Head of caudate nucleus (tissue), 42 donors: Measurements from ENCODE around the gene EDEM2.
"Not testable (repeated sequence)": the region's sequence is repeated elsewhere in the genome, so short reads cannot be mapped to it uniquely, and the experiment has no call there.

Source experiments
- DNase-seq, 42 donors: peaks; one replicate each; pipeline versions ENCODE4 v3.0.0 to v3.0.0-alpha.2; 2020 to 2021; ENCODE audit warnings: mixed read lengths in 7 of 42
- intact Hi-C: fragments of 100-400 bp; cut with DNase I; formaldehyde crosslinking; loops from one replicate; pipeline ENCODE4 v1.15.0; 2022

Gene EDEM2, protein sequence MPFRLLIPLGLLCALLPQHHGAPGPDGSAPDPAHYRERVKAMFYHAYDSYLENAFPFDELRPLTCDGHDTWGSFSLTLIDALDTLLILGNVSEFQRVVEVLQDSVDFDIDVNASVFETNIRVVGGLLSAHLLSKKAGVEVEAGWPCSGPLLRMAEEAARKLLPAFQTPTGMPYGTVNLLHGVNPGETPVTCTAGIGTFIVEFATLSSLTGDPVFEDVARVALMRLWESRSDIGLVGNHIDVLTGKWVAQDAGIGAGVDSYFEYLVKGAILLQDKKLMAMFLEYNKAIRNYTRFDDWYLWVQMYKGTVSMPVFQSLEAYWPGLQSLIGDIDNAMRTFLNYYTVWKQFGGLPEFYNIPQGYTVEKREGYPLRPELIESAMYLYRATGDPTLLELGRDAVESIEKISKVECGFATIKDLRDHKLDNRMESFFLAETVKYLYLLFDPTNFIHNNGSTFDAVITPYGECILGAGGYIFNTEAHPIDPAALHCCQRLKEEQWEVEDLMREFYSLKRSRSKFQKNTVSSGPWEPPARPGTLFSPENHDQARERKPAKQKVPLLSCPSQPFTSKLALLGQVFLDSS

GRCh38 chr20:35146920-35147574 is at the start of gene EDEM2:
Gene EDEM2, minus strand, starts transcription at chr20:35147336. Its CDS starts 78 bp downstream, at chr20:35147258.
- peak; percentile 89 to 98 (median 95) for DNase-seq
- intact Hi-C loops, result loop anchor here (10.0 kb wide), 2 partner anchors 52 to 58 kb away; partner anchors contain the start of gene TRPC4AP

GRCh38 chr20:35196313-35196712 is 49.2 kb upstream of the EDEM2 start:
- no peak for DNase-seq
- intact Hi-C loops, result no loop called here

GRCh38 chr20:35193031-35193791 is 46.1 kb upstream of the EDEM2 start:
- DNase-seq, result not testable (repeated sequence)

DNA sequence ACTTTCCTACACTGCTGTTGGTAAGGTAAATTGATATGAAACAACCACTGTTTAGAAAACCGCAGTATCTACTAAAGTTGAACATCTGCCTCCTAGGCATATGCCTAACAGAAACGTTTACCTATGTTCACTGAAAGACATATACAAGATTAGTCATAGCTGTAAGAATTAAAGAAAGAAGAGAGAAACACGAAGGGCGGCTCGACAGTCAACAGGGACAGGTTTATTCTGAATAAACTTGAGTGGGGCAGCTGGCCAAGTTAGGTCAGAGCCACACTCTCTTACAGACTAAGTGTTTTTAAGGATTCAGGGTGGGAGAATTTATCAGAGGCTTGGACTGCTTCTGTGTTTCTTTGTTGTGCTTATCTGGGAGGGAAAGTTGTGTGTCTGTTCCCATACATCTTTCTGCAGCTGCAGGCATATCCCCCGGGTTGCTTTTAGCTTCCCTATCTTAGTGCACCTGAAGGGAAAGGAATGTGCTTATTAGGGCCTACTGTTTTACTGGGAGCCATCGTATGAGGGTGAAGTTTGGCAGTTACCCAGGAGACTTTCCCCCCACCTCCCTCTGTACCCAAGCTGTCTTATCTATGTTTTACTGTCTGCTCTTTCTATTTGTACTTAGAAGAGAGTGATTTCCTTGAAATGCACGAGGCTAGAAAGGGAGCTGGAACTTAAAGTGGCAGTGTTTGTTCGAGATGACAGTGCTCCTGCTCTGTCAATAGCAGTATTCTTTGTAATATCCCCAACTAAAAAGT is 45.2 kb upstream of the EDEM2 start:
- intact Hi-C loops, result no loop called here
- DNase-seq, result no peak

More at GRCh38 chr20:35193031-35193791, 46.1 kb upstream of the EDEM2 start:
- intact Hi-C loops, result not testable (repeated sequence)

- DNase-seq, result no peak
- intact Hi-C loops, result no loop called here
Measured at GRCh38 chr20:35191419-35192117, 44.4 kb upstream of the EDEM2 start.

DNA sequence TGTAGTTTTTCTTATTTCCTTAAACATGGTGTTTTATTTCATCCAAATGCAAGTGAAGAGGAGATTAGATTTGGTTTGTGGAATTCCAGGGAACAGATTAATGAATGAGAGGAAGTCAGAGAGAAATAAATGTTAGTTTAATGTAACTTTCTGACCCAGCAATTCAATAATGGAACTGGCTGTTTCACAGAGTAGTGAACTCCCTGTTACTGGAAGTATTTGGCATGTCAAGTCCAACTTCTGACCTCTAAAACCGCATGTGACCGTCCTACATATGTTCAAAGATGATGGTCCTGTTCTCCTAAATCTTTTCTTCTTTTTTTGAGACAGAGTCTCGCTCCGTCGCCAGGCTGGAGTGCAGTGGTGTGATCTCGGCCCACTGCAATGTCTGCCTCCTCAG is 43.4 kb upstream of the EDEM2 start:
- intact Hi-C loops, result no loop called here
- DNase-seq, result no peak

- DNase-seq, intact Hi-C loops: not testable (repeated sequence)
Measured at GRCh38 chr20:35189223-35189622, 42.1 kb upstream of the EDEM2 start.

DNA sequence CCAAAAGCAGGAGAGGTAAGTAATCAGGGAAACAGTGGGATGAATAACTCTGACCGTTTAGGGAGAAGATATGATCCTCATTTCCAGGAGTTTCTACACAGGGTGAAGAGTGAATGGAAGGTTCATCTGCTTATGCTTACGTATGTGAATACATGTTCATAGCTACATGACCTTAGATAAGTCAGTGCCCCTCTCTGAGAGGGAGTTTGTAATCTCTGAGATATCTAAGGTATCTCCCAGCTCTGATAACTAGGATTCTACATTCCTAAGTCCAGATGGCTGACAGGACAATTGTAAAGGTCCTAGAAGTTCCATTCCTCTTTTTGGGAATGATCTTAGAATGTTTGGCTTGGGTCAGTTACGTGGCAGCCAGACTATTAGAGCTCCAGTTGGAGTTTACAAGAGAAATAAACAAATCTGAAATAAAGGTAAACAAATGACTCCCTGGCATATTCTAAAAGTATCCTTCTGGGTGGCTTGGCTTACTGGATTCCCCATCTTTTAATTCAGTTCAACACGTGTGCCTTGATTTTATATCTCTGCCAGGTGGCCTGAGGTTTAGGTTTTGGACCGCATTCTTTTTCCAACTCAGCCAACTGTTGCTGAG is 40.6 kb upstream of the EDEM2 start:
- intact Hi-C loops, result no loop called here
- no peak for DNase-seq

DNA sequence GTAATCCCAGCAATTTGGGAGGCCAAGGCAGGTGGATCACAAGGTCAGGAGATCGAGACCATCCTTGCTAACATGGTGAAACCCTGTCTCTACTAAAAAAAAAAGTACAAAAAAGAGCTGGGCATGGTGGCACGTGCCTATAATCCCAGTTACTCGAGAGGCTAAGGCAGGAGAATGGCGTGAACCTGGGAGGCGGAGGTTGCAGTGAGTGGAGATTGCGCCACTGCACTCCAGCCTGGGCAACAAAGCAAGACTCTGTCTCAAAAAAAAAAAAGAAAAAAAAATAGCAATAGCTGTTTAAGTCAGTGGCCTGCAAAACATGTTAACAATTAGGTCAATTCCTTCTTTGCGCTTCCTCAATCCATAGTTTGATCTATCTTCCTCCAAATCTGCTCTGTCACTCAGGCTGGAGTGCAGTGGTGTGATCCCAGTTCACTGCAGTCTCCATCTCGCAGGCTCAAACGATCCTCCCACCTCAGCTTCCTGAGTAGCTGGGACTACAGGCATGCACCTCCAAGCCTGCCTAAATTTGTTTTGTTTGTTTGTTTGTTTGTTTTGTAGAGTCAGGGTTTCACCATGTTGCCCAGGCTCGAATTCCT is 39.7 kb upstream of the EDEM2 start:
- intact Hi-C loops, DNase-seq: not testable (repeated sequence)

- no peak for DNase-seq
- intact Hi-C loops, result no loop called here
Measured at GRCh38 chr20:35181731-35182130, 34.6 kb upstream of the EDEM2 start.

- no peak for DNase-seq
- intact Hi-C loops, result no loop called here
Measured at GRCh38 chr20:35180266-35180665, 33.1 kb upstream of the EDEM2 start.

GRCh38 chr20:35179292-35180212 is 32.4 kb upstream of the EDEM2 start:
- intact Hi-C loops, result no loop called here
- DNase-seq, result no peak

DNA sequence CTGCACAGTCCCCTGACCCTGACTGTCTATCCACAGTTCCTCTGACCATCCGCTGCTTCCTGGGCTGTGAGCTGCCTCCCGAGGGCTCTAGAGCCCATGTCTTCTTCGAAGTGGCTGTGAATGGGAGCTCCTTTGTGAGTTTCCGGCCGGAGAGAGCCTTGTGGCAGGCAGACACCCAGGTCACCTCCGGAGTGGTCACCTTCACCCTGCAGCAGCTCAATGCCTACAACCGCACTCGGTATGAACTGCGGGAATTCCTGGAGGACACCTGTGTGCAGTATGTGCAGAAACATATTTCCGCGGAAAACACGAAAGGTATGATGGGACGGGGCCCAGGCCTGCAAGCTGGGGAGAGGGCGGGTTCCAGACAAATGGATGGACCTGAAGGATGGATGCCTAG is 29.0 kb upstream of the EDEM2 start:
- intact Hi-C loops, result no loop called here

DNA sequence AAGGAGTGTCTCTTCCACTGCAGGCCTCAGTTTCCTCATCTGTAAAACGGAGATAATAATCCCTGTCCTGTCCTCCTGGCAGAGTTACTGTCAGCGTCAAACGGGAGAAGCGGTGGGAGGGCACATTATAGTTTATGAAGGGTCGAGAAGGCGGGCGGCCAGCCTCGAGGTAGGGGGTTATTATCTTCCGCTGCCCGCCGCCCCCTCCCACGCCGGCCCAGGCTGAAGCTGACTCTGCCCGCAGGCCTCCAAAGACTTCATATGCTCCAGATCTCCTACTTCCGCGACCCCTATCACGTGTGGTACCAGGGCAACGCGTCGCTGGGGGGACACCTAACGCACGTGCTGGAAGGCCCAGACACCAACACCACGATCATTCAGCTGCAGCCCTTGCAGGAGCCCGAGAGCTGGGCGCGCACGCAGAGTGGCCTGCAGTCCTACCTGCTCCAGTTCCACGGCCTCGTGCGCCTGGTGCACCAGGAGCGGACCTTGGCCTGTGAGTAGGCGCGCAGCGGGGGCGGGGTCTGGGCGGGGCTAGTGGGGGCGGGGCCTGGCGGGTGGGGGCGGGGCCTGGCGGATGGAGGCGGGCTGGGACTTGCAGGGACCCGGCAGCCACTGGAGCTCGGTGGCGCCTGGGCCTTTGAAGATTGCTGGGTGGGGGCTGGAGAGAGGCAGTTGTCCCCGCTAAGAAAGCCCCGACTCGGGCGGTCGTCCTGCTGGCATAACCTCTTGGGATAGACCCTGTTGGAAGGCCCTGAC is 27.5 kb upstream of the EDEM2 start:
- peak in 9 of 42 donors; percentile 4 to 45 (median 18) for DNase-seq
- intact Hi-C loops, result no loop called here

More for the DNA sequence above, 29.0 kb upstream of the EDEM2 start:
- no peak for DNase-seq

GRCh38 chr20:35173576-35174192 is 26.5 kb upstream of the EDEM2 start:
- DNase-seq, result no peak
- intact Hi-C loops, result no loop called here
